Adrenal gland (tissue), 12 donors: ENCODE data around the gene MYF6. TPM values are rescaled to one million over a fixed set of nuclear protein-coding genes. Genes with fewer than 3 reads are reported as not detected.

Experiments used
- DNase-seq, 7 donors: peaks; one replicate each; pipeline ENCODE4 v3.0.0-alpha.2; 2019 to 2020
- H3K27ac ChIP-seq, 5 donors: fragments of 200-600 bp; sonication (generic) in 4 of 5; 1 replicate in 3 of 5; 2 replicates in 2 of 5; pipeline versions ENCODE4 v1.5.1 to v1.8.0; 2016 to 2020; ENCODE audit warnings: mild to moderate bottlenecking in 1 of 5
- H3K27me3 ChIP-seq: fragments of 200-600 bp; 2 replicates; pipeline ENCODE4 v1.8.0; 2021
- H3K36me3 ChIP-seq, 2 donors: fragments of 200-600 bp; replicated peaks in 1 of 2; 1 replicate in 1 of 2; 2 replicates in 1 of 2; pipeline versions ENCODE4 v1.5.1 to v1.8.0; 2018 to 2022
- H3K4me1 ChIP-seq, 2 donors: fragments of 200-600 bp; replicated peaks in 1 of 2; 1 replicate in 1 of 2; 2 replicates in 1 of 2; pipeline versions ENCODE4 v1.5.1 to v1.8.0; 2018 to 2021
- H3K4me3 ChIP-seq, 4 donors: fragments of 200-600 bp; sonication (generic) in 3 of 4; one replicate each; pipeline ENCODE4 v1.5.1; 2016 to 2018
- H3K9me3 ChIP-seq, 3 donors: fragments of 200-600 bp; sonication (generic) in 1 of 3; replicated peaks in 1 of 3; 1 replicate in 2 of 3; 2 replicates in 1 of 3; pipeline versions ENCODE4 v1.5.1 to v1.8.0; 2016 to 2021
- POLR2A ChIP-seq, 2 donors: fragments of 450-650 bp; IDR thresholded peaks; one replicate each; pipeline ENCODE4 v1.6.1; 2017; ENCODE audit warnings: antibody characterized with exemption in 2 of 2, mild to moderate bottlenecking in 2 of 2, moderate library complexity in 1 of 2
- WGBS, 4 donors: extraction: QIAGEN DNeasy Blood & Tissue Kit in 2 of 4; methylation state at CpG; one replicate each; pipeline versions ENCODE4 v1.1.5 to v1.1.7; 2013 to 2017; 5-methylcytosine and 5-hydroxymethylcytosine counted together
- intact Hi-C, 2 donors: fragments of 100-400 bp; cut with DNase I; formaldehyde crosslinking; loops; one replicate each; pipeline versions ENCODE4 v1.14.1 to v1.15.0; 2022 to 2023
- polyA plus RNA-seq, 3 donors: library from polyadenylated mRNA; stranded (reverse); fragments of 200-250 nt in 2 of 3; fragments of 350-450 nt in 1 of 3; fragmentation: Illumina TruSeq in 1 of 3; extraction: RNeasy Lipid Tissue Mini Kit (QIAGEN cat#74804) in 1 of 3; gene quantifications; one replicate each; pipeline ENCODE4 v1.2.3, GENCODE V29; 2013 to 2014
- total RNA-seq, 9 donors: library from RNA; depleted of rRNA in 4 of 9; stranded (reverse); fragments of >200 nt in 4 of 9; fragments of 120-200 nt in 1 of 9; fragmentation: NEBNext Ultra II Directional in 1 of 9; extraction: Animal tissue kit (Norgen Biotek cat#: 25700) in 1 of 9; gene quantifications; one replicate each; pipeline versions ENCODE4 v1.1.0 to v1.2.4, GENCODE V29; 2013 to 2023
- TF ChIP-seq, protein P1 (sequence below), 6 experiments: fragments of 450-650 bp in 4 of 6; fragments of 200-600 bp in 2 of 6; sonication (generic) in 1 of 6; IDR thresholded peaks; 1 replicate in 5 of 6; 2 replicates in 1 of 6; pipeline versions ENCODE4 v1.5.1 to v1.8.0; 2016 to 2021; ENCODE audit warnings: antibody characterized with exemption in 6 of 6, mild to moderate bottlenecking in 2 of 6, moderate library complexity in 1 of 6
- donor health status: healthy with polysubstance abuse.
- donor health status: Bipolar disorder and iron deficiency.
- donor health status: DM: yes; HTN: yes; CAD: no.
- donor health status: DM: no; HTN: no; CAD: no.
- donor health status: DM: no; HTN: no; CAD: no.
- donor health status: DM: yes; HTN: yes; CAD: no.

Gene MYF6
- total and polyA plus RNA-seq, 12 donors = 0.10 to 0.51 TPM; not detected in 10

DNA sequence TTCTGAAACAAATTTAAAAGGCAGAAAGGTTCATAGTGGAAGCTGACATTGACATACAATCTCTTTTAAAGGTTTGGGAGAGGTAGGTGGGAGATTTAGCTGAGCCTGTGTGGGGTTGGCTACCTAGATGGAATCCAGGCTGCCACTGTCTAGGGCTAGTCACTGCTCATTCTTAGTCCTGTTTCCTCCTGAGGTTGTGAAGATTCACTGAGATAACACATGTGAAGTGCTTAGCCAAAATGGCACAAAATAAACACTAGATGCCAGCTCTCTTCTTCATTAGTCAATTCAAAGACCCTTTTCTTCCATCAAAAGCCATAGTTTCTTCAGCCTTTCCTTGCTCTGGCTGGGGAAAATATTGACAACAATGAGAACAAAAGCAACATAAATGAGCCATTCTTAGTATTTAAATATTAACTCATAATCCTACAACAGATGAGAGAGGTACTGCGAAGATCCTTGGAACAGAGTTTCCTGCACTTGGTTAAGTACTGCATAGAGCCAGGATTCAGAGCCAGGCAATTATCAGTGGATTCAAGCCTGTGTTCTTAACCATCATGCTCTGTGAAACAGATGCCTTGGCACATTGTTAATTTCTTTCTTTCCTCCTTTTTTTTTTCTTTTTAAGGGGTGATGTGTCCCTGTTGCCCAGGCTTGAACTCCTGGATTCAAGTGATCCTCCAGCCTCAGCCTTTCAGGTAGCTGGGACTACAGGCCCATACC is 3.5 kb downstream of the MYF6 start:
- Histone ChIP-seq H3K9me3 (no peaks in the 10 kb centered on the region), H3K27ac (no peak overlapping the region), H3K4me1 (no peaks in the 10 kb centered on the region), H3K27me3 (peaks cover 35% of the 10 kb centered on the region), H3K4me3 (no peak overlapping the region), H3K36me3 (no peaks in the 10 kb centered on the region)
- 89 to 97% (median 90%) methylated on average over 1 of the region's 1 CpG for WGBS, 4 donors
- TF ChIP-seq, protein P1, sequence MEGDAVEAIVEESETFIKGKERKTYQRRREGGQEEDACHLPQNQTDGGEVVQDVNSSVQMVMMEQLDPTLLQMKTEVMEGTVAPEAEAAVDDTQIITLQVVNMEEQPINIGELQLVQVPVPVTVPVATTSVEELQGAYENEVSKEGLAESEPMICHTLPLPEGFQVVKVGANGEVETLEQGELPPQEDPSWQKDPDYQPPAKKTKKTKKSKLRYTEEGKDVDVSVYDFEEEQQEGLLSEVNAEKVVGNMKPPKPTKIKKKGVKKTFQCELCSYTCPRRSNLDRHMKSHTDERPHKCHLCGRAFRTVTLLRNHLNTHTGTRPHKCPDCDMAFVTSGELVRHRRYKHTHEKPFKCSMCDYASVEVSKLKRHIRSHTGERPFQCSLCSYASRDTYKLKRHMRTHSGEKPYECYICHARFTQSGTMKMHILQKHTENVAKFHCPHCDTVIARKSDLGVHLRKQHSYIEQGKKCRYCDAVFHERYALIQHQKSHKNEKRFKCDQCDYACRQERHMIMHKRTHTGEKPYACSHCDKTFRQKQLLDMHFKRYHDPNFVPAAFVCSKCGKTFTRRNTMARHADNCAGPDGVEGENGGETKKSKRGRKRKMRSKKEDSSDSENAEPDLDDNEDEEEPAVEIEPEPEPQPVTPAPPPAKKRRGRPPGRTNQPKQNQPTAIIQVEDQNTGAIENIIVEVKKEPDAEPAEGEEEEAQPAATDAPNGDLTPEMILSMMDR (IDR thresholded peaks at IDR 0.05) = no peak
- TF ChIP-seq POLR2A (IDR thresholded peaks at IDR 0.05) = no peak
- DNase-seq = no peak
- intact Hi-C loops = no loop called here

DNA sequence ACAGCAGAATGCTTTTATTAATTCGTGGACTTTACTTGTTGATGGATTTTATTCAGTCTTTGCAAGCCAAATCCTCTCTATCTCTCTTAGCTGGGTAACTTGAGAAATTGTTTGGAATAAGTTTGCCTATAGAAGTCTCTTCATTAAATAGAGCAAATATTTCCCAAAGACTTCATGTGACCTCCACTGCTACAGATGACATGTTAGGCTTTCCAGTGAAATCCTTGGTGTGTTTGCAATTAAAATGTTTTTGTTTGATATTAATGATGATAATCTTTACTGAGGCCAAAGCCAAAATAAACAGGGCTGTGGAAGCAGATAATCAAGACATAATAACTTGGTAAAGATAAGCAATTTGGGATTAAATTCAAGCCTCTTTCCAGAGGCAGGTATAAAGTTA is 4.4 kb downstream of the MYF6 start:
- TF ChIP-seq, protein P1 (IDR thresholded peaks at IDR 0.05) = no peak
- no peak for TF ChIP-seq POLR2A (IDR thresholded peaks at IDR 0.05)

DNA sequence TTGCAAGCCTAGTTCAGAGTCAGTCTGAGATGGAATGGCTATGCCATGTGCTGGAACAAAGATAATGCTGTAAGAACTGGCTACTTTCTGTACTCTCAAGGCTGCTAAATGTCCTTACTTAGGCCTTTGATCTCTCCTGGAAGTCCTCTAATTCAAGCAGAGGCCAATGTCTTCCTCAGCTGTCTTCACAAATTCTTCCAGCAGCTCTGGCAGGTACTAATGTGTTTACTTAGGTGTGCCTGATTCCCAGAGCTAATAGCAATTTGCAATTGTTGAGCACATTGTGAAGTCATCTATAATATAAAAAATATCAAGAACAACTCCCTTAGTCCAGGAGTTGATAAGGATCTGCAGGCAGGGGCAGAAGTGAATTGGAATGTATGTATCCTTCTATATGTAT is 5.4 kb downstream of the MYF6 start:
- Histone ChIP-seq H3K36me3 (no peaks in the 10 kb centered on the region), H3K9me3 (no peaks in the 10 kb centered on the region), H3K4me3 (no peak overlapping the region), H3K27ac (no peak overlapping the region), H3K4me1 (no peaks in the 10 kb centered on the region), H3K27me3 (peaks cover 34% of the 10 kb centered on the region)
- no peak for DNase-seq
- TF ChIP-seq, protein P1 (IDR thresholded peaks at IDR 0.05) = no peak
- TF ChIP-seq POLR2A (IDR thresholded peaks at IDR 0.05) = no peak
- intact Hi-C loops = no loop called here

More for the DNA sequence above, 4.4 kb downstream of the MYF6 start:
- Histone ChIP-seq H3K9me3 (no peaks in the 10 kb centered on the region), H3K27me3 (peaks cover 37% of the 10 kb centered on the region), H3K4me1 (no peaks in the 10 kb centered on the region), H3K4me3 (no peak overlapping the region), H3K36me3 (no peaks in the 10 kb centered on the region), H3K27ac (no peak overlapping the region)
- WGBS, 4 donors = 58 to 66% (median 61%) methylated on average over 1 of the region's 1 CpG
- intact Hi-C loops = no loop called here
- no peak for DNase-seq

DNA sequence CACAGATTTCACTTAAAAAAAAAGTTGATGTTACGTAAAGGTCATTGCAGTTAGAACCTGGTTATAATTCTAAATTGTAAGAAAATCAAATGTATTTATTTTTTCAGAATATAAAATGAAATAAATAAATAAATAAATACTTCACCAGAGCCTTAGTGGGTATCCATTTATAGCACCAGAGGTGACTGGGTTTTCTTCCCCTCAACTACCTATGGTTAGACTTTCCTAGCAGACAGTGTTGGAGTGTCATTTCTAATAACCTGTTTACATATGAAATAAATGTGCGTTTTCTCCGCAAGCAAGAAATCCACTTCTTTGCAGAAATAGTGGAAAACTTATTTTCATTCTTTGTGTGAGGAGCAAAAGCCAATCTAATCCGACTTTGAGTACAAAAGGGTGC is 6.0 kb downstream of the MYF6 start:
- Histone ChIP-seq H3K27ac (no peak overlapping the region), H3K27me3 (peaks cover 30% of the 10 kb centered on the region), H3K4me3 (no peak overlapping the region), H3K36me3 (no peaks in the 10 kb centered on the region), H3K9me3 (no peaks in the 10 kb centered on the region), H3K4me1 (no peaks in the 10 kb centered on the region)
- TF ChIP-seq, protein P1 (IDR thresholded peaks at IDR 0.05) = no peak
- no peak for TF ChIP-seq POLR2A (IDR thresholded peaks at IDR 0.05)
- intact Hi-C loops = no loop called here
- no peak for DNase-seq
- 61 to 75% (median 71%) methylated on average over 4 of the region's 4 CpGs for WGBS, 4 donors
